BJ (cell line): ENCODE results near the gene KLHL14. TPM values are rescaled to one million over a fixed set of nuclear protein-coding genes. Genes with fewer than 3 reads are reported as not detected.

ENCODE experiments used
- CTCF ChIA-PET: fragments of 350-600 bp; formaldehyde crosslinking; extraction: SDS; loops from one replicate; lab custom pipeline; 2021; ENCODE audit warnings: antibody characterized with exemption, inconsistent platforms; lab: Yijun Ruan, JAX
- POLR2A ChIA-PET: fragments of 300-600 bp; sonication (Branson Sonifier 250); formaldehyde crosslinking; extraction: SDS; loops from one replicate; lab custom pipeline; 2021; ENCODE audit warnings: antibody characterized with exemption; lab: Charles Lee
- DNase-seq: peaks from one replicate; pipeline ENCODE4 v3.0.0-alpha.2; 2011; ENCODE audit warnings: low read depth
- H3K27me3 ChIP-seq: 2 replicates; pipeline ENCODE4 v1.6.0; 2011; ENCODE audit warnings: low read length; ENCODE audit not compliant: control insufficient read depth, insufficient read depth
- H3K36me3 ChIP-seq: 2 replicates; pipeline ENCODE4 v1.5.1; 2011; ENCODE audit warnings: low read length; ENCODE audit not compliant: control insufficient read depth, insufficient read depth
- H3K4me3 ChIP-seq: 2 replicates; pipeline ENCODE4 v1.5.1; 2011; ENCODE audit warnings: low read depth, mild to moderate bottlenecking, control low read depth, low read length
- CTCF ChIP-seq: IDR thresholded peaks from 2 replicates; pipeline ENCODE4 v1.5.1; 2011; ENCODE audit warnings: low read depth, mild to moderate bottlenecking, control low read depth, inconsistent platforms, low read length, moderate library complexity; ENCODE audit not compliant: insufficient read depth
- polyA plus RNA-seq: library from polyadenylated mRNA; depleted of rRNA; stranded (reverse); fragments of >200 nt; gene quantifications from 2 replicates; pipeline ENCODE4 v1.2.3, GENCODE V29; 2011

Gene KLHL14
- polyA plus RNA-seq, 1 experiment, result not detected

DNA sequence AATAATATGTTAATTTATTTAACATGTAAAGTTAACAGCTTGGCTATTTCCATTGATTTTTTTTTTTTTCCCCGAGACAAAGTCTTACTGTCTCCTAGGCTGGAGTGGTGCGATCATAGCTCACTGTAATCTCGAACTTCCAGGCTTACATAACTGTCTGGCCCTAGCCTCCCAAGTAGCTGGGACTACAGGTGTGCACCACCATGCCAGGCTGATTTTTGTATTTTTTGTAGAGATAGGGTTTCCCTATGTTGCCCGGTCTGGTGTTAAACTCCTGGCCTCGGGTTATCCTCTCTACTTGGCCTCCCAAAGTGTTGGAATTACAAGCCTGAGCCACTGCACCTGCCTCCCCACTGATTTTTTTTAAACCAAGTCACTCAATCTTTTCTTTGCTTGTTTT, 32.5 kb upstream of the KLHL14 start:
- H3K27me3 ChIP-seq, result no peaks in the 10 kb centered on the region
- H3K36me3 ChIP-seq, result no peaks in the 10 kb centered on the region
- ChIA-PET POLR2A (no interaction called here), CTCF (no interaction called here)
- no peak for TF ChIP-seq CTCF
- DNase-seq, result no peak
- H3K4me3 ChIP-seq, result no peak overlapping the region

DNA sequence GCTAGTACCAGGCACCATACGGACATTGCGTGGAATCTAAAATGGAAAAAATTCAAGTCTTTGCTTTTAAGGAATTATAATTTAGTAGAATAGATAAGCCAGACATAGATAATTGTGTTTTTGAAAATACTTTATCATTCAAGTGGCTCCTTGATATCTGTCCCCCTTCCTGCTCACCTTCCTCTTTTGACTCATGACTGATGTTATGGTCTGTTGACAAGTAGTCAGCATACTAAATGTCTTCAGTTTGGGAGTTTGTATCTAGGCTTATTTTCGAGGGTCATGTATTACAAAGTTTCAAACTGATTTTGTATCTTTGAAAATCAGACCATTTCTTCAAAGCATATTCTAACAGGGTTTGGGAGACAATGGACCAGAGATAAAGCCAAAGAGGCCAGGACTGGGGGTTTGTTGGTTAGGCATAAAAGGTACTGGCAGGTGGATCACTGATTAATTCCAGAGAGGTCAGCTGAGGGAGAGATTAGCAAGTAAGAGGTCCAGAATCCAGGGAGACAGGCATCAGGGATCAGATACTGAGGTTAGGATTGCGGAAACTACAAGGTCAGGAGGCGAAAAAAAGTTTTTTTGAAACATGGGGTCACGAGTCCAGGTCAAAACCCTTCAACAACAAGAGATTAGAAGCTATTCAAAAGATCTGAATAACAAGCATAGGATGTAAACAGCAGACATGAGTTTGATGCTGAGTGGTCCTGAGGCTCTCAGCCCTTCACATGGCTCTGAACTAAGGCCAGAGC, 31.5 kb upstream of the KLHL14 start:
- no peak overlapping the region for H3K4me3 ChIP-seq
- no peaks in the 10 kb centered on the region for H3K27me3 ChIP-seq
- no peak for TF ChIP-seq CTCF
- POLR2A ChIA-PET, result no interaction called here
- DNase-seq, result no peak
- CTCF ChIA-PET, result no interaction called here
- no peaks in the 10 kb centered on the region for H3K36me3 ChIP-seq

GRCh38 chr18:32803568-32803967, 30.7 kb upstream of the KLHL14 start:
- no peak for DNase-seq
- POLR2A ChIA-PET, result no interaction called here
- CTCF ChIA-PET, result no interaction called here
- H3K27me3 ChIP-seq, result no peaks in the 10 kb centered on the region
- H3K36me3 ChIP-seq, result no peaks in the 10 kb centered on the region
- no peak for TF ChIP-seq CTCF
- no peak overlapping the region for H3K4me3 ChIP-seq

DNA sequence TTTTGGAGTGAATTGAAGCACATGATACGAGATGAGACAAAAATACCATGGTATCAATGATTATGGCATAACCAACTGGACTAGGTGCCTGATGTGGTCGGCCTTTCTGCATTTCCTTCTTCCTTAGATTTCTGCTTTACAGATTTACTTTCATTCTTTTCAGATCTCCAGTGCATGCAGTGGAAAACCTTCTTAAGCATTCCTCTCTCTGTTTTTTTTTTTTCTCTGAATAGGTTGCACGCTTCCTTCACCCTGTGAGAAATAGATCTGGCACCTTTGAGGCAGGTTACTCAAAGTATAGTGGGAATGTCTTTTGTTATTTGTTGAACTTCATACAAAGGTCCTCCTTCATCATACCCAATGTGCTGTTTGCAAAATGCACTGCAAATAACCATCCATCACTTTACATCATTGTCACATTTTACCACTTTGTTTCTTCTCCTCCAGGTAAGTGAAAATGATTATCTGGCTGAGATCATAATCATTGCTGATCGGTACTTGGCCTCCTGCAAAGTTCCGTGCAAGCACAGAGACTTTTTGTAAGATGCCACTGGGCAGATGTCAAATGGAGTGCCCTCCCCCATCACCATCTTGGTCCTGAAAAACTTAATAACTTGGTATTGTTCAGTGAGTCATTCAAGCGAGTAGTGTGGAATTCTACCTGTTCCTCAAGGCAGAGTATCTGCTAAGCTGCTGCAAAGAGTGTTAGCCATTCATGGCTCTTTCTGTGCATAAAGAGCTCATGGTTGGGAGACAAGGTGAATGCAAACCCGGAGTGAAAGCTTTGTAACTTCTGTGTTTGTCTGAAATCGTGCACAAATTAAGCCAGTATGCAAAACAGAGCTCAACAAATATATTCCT, 30.0 kb upstream of the KLHL14 start:
- Histone ChIP-seq H3K27me3 (no peaks in the 10 kb centered on the region), H3K36me3 (no peaks in the 10 kb centered on the region), H3K4me3 (no peak overlapping the region)
- no peak for DNase-seq
- ChIA-PET CTCF (no interaction called here), POLR2A (no interaction called here)
- TF ChIP-seq CTCF, result no peak

DNA sequence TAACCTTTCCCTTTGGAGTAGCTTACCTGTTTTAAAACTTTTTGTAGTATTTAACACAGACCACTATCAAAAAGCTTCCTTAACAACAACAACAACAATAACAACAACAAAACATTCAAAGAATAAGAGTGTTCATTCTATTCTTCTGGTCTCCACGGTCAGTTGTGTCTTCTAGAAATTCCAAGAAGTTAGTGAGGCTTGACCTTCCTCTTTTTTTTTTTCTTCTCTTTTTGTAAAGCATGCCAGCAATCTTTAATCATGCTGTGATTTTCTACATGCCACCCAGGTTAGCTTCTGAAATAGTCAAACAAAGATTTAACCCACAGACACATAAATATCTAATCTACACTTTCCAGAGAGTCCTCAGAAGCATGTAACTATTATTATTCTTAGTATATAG, 28.4 kb upstream of the KLHL14 start:
- no peaks in the 10 kb centered on the region for H3K27me3 ChIP-seq
- no peak overlapping the region for H3K4me3 ChIP-seq
- TF ChIP-seq CTCF, result no peak
- H3K36me3 ChIP-seq, result no peaks in the 10 kb centered on the region
- no peak for DNase-seq
- CTCF ChIA-PET, result no interaction called here
- POLR2A ChIA-PET, result no interaction called here
